HepG2 (cell line): Measurements from ENCODE around the gene ARFGEF3. TPM values are rescaled to one million over a fixed set of nuclear protein-coding genes. Genes with fewer than 3 reads are reported as not detected.

Experiments
- ATAC-seq: fragments of 200-7000 bp; cut with Tn5 transposase; 3 replicates; pipeline ENCODE4 v1.9.1; 2020; ENCODE audit warnings: mild to moderate bottlenecking, moderate library complexity
- BruUV-seq: library from RNA; stranded (reverse); fragments of 400-500 nt; replicated peaks from 2 replicates; lab custom pipeline; 2021; lab: Mats Ljungman, UMichigan
- CTCF ChIA-PET: fragments of 300-600 bp; formaldehyde crosslinking; extraction: SDS; loops from one replicate; lab custom pipeline; 2021; ENCODE audit warnings: low total read pairs, inconsistent platforms, low intra/inter-chr PET ratio; lab: Yijun Ruan, JAX
- POLR2A ChIA-PET: fragments of 350-600 bp; sonication (Branson Sonifier 250); formaldehyde crosslinking; loops from one replicate; lab custom pipeline; 2020; ENCODE audit warnings: antibody characterized with exemption, inconsistent platforms; lab: Yijun Ruan, JAX
- DNase-seq: peaks from one replicate; pipeline ENCODE4 v3.0.0-alpha.2; 2015; ENCODE audit warnings: low spot score
- FAIRE-seq: peaks from 3 replicates; lab custom pipeline; 2011; peaks lifted over from hg19 to GRCh38; lab: Jason Lieb, UNC
- H2AFZ ChIP-seq: one replicate; pipeline ENCODE4 v1.6.1; 2011; ENCODE audit warnings: low read length, inconsistent platforms
- H3K27ac ChIP-seq: fragments of 300-600 bp; 3 replicates; pipeline ENCODE4 v1.8.0; 2011; ENCODE audit warnings: mixed run types, mild to moderate bottlenecking, mixed read lengths, low read length, inconsistent platforms; ENCODE audit not compliant: insufficient read depth; ENCODE audit errors: extremely low read length
- H3K27me3 ChIP-seq, 2 experiments: fragments of 200-600 bp in 1 of 2; 2 replicates in 1 of 2; 3 replicates in 1 of 2; pipeline versions ENCODE4 v1.6.0 to v1.8.0; 2011; ENCODE audit warnings: low read length in 2 of 2, mild to moderate bottlenecking in 2 of 2, moderate library complexity in 2 of 2, inconsistent platforms in 1 of 2; ENCODE audit not compliant: insufficient read depth in 2 of 2, control insufficient read depth in 1 of 2
- H3K36me3 ChIP-seq, 2 experiments: fragments of 200-600 bp in 1 of 2; replicated peaks in 1 of 2; 2 replicates in 1 of 2; 3 replicates in 1 of 2; pipeline versions ENCODE4 v1.5.1 to v1.8.0; 2011; ENCODE audit warnings: low read length in 2 of 2, inconsistent platforms in 1 of 2; ENCODE audit not compliant: insufficient read depth in 2 of 2, control insufficient read depth in 1 of 2
- H3K4me1 ChIP-seq: 2 replicates; pipeline ENCODE4 v1.5.1; 2012; ENCODE audit warnings: low read length, inconsistent platforms; ENCODE audit not compliant: insufficient read depth
- H3K4me2 ChIP-seq: 2 replicates; pipeline ENCODE4 v1.6.0; 2011; ENCODE audit warnings: low read depth, low read length, inconsistent platforms
- H3K4me3 ChIP-seq, 3 experiments: fragments of 200-600 bp in 1 of 3; sonication (generic), shearing (Covaris generic) in 1 of 3; replicated peaks in 1 of 3; 2 replicates each; pipeline ENCODE4 v1.5.1; 2011 to 2016; ENCODE audit warnings: low read length in 3 of 3, inconsistent platforms in 2 of 3, low read depth in 2 of 3, mild to moderate bottlenecking in 2 of 3, control low read depth in 1 of 3, mixed read lengths in 1 of 3; ENCODE audit not compliant: insufficient read depth in 1 of 3
- H3K79me2 ChIP-seq: one replicate; pipeline ENCODE4 v1.6.1; 2011; ENCODE audit warnings: low read length, inconsistent platforms; ENCODE audit not compliant: insufficient read depth
- H3K9ac ChIP-seq: 2 replicates; pipeline ENCODE4 v1.6.0; 2011; ENCODE audit warnings: mild to moderate bottlenecking, low read depth, low read length, inconsistent platforms; ENCODE audit not compliant: insufficient read depth
- H3K9me3 ChIP-seq: 2 replicates; pipeline ENCODE4 v1.5.1; 2012; ENCODE audit warnings: mild to moderate bottlenecking, low read length
- H4K20me1 ChIP-seq: 2 replicates; pipeline ENCODE4 v1.6.0; 2011; ENCODE audit warnings: inconsistent platforms, mild to moderate bottlenecking, low read length, moderate library complexity; ENCODE audit not compliant: insufficient read depth
- GATAD2A ChIP-seq: IDR thresholded peaks from 2 replicates; pipeline ENCODE4 v1.6.1; 2016
- HIC2 ChIP-seq: sonication (generic); formaldehyde crosslinking; IDR thresholded peaks from 2 replicates; pipeline ENCODE4 v1.9.0; 2022; ENCODE audit warnings: low read depth, missing genetic modification reagents
- MEIS1 ChIP-seq: sonication (generic); formaldehyde crosslinking; IDR thresholded peaks from 2 replicates; pipeline ENCODE4 v1.9.0; 2021; ENCODE audit warnings: mild to moderate bottlenecking, missing genetic modification reagents, moderate library complexity, borderline replicate concordance
- ZNF768 ChIP-seq: sonication (generic); formaldehyde crosslinking; IDR thresholded peaks from 2 replicates; pipeline ENCODE4 v1.4.0; 2020; ENCODE audit warnings: missing genetic modification reagents
- ZNF784 ChIP-seq: sonication (generic); formaldehyde crosslinking; IDR thresholded peaks from 2 replicates; pipeline ENCODE4 v1.5.1; 2020; ENCODE audit warnings: missing genetic modification reagents, mild to moderate bottlenecking, borderline replicate concordance
- WGBS: methylation state at CpG from one replicate; pipeline ENCODE4 v1.1.6; 2017; ENCODE audit warnings: low lambda C conversion rate; 5-methylcytosine and 5-hydroxymethylcytosine counted together
- in situ Hi-C: cut with HindIII; loops from 2 replicates; pipeline ENCODE4 v1.10.0; 2017; ENCODE audit warnings: low pct_unique_long_range_greater_than_20kb; ENCODE audit not compliant: extremely low pct_ligation_motif_present
- intact Hi-C: fragments of 100-400 bp; cut with micrococcal nuclease; formaldehyde crosslinking; loops from one replicate; pipeline ENCODE4 v1.10.0; 2022; ENCODE audit not compliant: unreplicated experiment
- polyA plus RNA-seq, 8 experiments: library from polyadenylated mRNA; depleted of rRNA in 3 of 8; stranded (reverse) in 7 of 8; unstranded in 1 of 8; fragments of >200 nt; fragmentation: Illumina TruSeq in 4 of 8; extraction: Trizol in 4 of 8; gene quantifications; 2 replicates each; pipeline versions ENCODE4 v1.2.1 to v1.2.3, GENCODE V29; 2011 to 2016; ENCODE audit warnings: low read depth in 4 of 8, missing spikeins in 1 of 8, mixed read lengths in 1 of 8; ENCODE audit not compliant: insufficient read depth in 1 of 8
- total RNA-seq, 5 experiments: library from RNA; depleted of rRNA; stranded (reverse); fragments of >200 nt; fragmentation: Illumina TruSeq; extraction: Trizol; gene quantifications; 2 replicates each; pipeline ENCODE4 v1.2.3, GENCODE V29; 2016; ENCODE audit warnings: low read depth in 1 of 5

Gene ARFGEF3
- total and polyA plus RNA-seq, 2 of the 13 experiments (the other 11 are each of a cell fraction or from before 2014, with no cell fraction given): 0.60 to 2.6 TPM

GRCh38 chr6:138238368-138238767 lies 76.6 kb downstream of the ARFGEF3 start (continued):
- no peak for TF ChIP-seq ZNF784 (CRISPR knock-in tag)
- no peak for TF ChIP-seq ZNF768 (CRISPR knock-in tag)
- no peak for TF ChIP-seq HIC2 (CRISPR knock-in tag)

GRCh38 chr6:138239774-138240173 lies 78.0 kb downstream of the ARFGEF3 start:
- in situ Hi-C loops (no loop called here), intact Hi-C loops (no loop called here)
- no peaks in the 10 kb centered on the region for H3K9me3 ChIP-seq
- H3K9ac ChIP-seq: no peak overlapping the region
- 39% methylated on average over 1 of the region's 1 CpG for WGBS
- H3K4me3 ChIP-seq: no peak overlapping the region
- H3K36me3 ChIP-seq: no peaks in the 10 kb centered on the region
- H3K4me2 ChIP-seq: no peak overlapping the region
- H3K4me1 ChIP-seq: no peaks in the 10 kb centered on the region
- no peak overlapping the region for H3K27ac ChIP-seq
- TF ChIP-seq GATAD2A (CRISPR knock-in tag) (0 out of 2 replicates have a peak, but pooled peaks have one; percentile 26), MEIS1 (CRISPR knock-in tag) (no peak)
- H3K27me3 ChIP-seq: no peaks in the 10 kb centered on the region
- POLR2A ChIA-PET: no interaction called here
- H2AFZ ChIP-seq: no peak overlapping the region
- H3K79me2 ChIP-seq: no peaks in the 10 kb centered on the region
- DNase-seq (no peak), ATAC-seq (peak; percentile 38; the same call in 1 of the 3 replicates), FAIRE-seq (no peak)
- CTCF ChIA-PET: no interaction called here
- no TSS peak for BruUV-seq
- H4K20me1 ChIP-seq: no peaks in the 10 kb centered on the region
